SK-N-SH (cell line): Measurements from ENCODE around the gene KCNAB3. TPM values are rescaled to one million over a fixed set of nuclear protein-coding genes. Genes with fewer than 3 reads are reported as not detected.

Experiments used
- CTCF ChIA-PET: fragments of 300-600, 350-600 bp; formaldehyde crosslinking; extraction: SDS; loops from one replicate; lab custom pipeline; 2021; lab: Yijun Ruan, JAX
- POLR2A ChIA-PET: fragments of 350-600 bp; sonication (Branson Sonifier 250); formaldehyde crosslinking; extraction: SDS; loops from one replicate; lab custom pipeline; 2020; ENCODE audit warnings: antibody characterized with exemption, inconsistent platforms; lab: Yijun Ruan, JAX
- DNase-seq: peaks from one replicate; pipeline ENCODE4 v3.0.0; 2012
- H2AFZ ChIP-seq: fragments of 200-600 bp; sonication (generic); 2 replicates; pipeline ENCODE4 v1.8.1; 2016; ENCODE audit warnings: antibody characterized with exemption, mild to moderate bottlenecking, low read depth
- H3F3A ChIP-seq: fragments of 200-600 bp; sonication (generic); replicated peaks from 2 replicates; pipeline ENCODE3; 2016; ENCODE audit warnings: antibody characterized with exemption, mild to moderate bottlenecking; ENCODE audit not compliant: insufficient read depth
- H3K27ac ChIP-seq, 2 experiments: fragments of 200-500 bp in 1 of 2; fragments of 200-600 bp in 1 of 2; sonication (Bioruptor generic) in 1 of 2; sonication (generic), shearing (Covaris generic) in 1 of 2; 2 replicates each; pipeline versions ENCODE4 v1.5.1 to v1.6.1; 2014 to 2016; ENCODE audit warnings: low read depth in 2 of 2, inconsistent platforms in 1 of 2, low read length in 1 of 2, mild to moderate bottlenecking in 1 of 2, mixed read lengths in 1 of 2
- H3K27me3 ChIP-seq: fragments of 200-600 bp; sonication (generic), shearing (Covaris generic); 2 replicates; pipeline ENCODE4 v1.6.1; 2016; ENCODE audit warnings: mixed run types; ENCODE audit not compliant: insufficient read depth
- H3K36me3 ChIP-seq, 2 experiments: fragments of 200-500 bp in 1 of 2; fragments of 200-600 bp in 1 of 2; sonication (Bioruptor generic) in 1 of 2; sonication (generic) in 1 of 2; replicated peaks in 1 of 2; 2 replicates each; pipeline versions ENCODE3 to v1.5.1; 2014 to 2016; ENCODE audit warnings: low read length in 1 of 2, mild to moderate bottlenecking in 1 of 2; ENCODE audit not compliant: insufficient read depth in 2 of 2, control insufficient read depth in 1 of 2
- H3K4me1 ChIP-seq, 2 experiments: fragments of 200-500 bp in 1 of 2; fragments of 200-600 bp in 1 of 2; sonication (Bioruptor generic) in 1 of 2; sonication (generic), shearing (Covaris generic) in 1 of 2; 2 replicates each; pipeline versions ENCODE4 v1.5.1 to v1.6.1; 2014 to 2016; ENCODE audit warnings: low read depth in 1 of 2, low read length in 1 of 2, mixed run types in 1 of 2; ENCODE audit not compliant: insufficient read depth in 2 of 2, control insufficient read depth in 1 of 2
- H3K4me2 ChIP-seq: fragments of 200-600 bp; sonication (generic), shearing (Covaris generic); 2 replicates; pipeline ENCODE4 v1.6.1; 2017; ENCODE audit warnings: mixed run types
- H3K4me3 ChIP-seq, 2 experiments: fragments of 200-500 bp in 1 of 2; fragments of 200-600 bp in 1 of 2; sonication (Bioruptor generic) in 1 of 2; sonication (generic), shearing (Covaris generic) in 1 of 2; 2 replicates each; pipeline versions ENCODE4 v1.5.1 to v1.8.1; 2014 to 2016; ENCODE audit warnings: low read depth in 2 of 2, inconsistent platforms in 1 of 2, low read length in 1 of 2, mild to moderate bottlenecking in 1 of 2, mixed read lengths in 1 of 2, moderate library complexity in 1 of 2
- H3K79me2 ChIP-seq: fragments of 200-600 bp; sonication (generic); 2 replicates; pipeline ENCODE4 v1.8.1; 2017; ENCODE audit warnings: mild to moderate bottlenecking; ENCODE audit not compliant: insufficient read depth
- H3K9ac ChIP-seq: fragments of 200-600 bp; sonication (generic); 2 replicates; pipeline ENCODE4 v1.6.1; 2017; ENCODE audit warnings: mixed run types
- H3K9me2 ChIP-seq: fragments of 200-600 bp; sonication (generic); 2 replicates; pipeline ENCODE4 v1.6.1; 2017; ENCODE audit warnings: mixed run types
- H3K9me3 ChIP-seq: fragments of 200-600 bp; sonication (generic); 2 replicates; pipeline ENCODE4 v1.6.1; 2017; ENCODE audit warnings: mixed run types, mild to moderate bottlenecking, moderate library complexity
- H4K20me1 ChIP-seq: fragments of 200-600 bp; sonication (generic); 2 replicates; pipeline ENCODE4 v1.6.1; 2017; ENCODE audit warnings: mild to moderate bottlenecking, mixed run types; ENCODE audit not compliant: insufficient read depth
- CTCF ChIP-seq: fragments of 200-600 bp; sonication (generic); IDR thresholded peaks from 2 replicates; pipeline ENCODE4 v1.6.1; 2017; ENCODE audit warnings: antibody characterized with exemption, mild to moderate bottlenecking, moderate library complexity
- ELF1 ChIP-seq: IDR thresholded peaks from 2 replicates; pipeline ENCODE4 v1.4.0; 2012
- EP300 ChIP-seq, 2 experiments: IDR thresholded peaks; 2 replicates each; pipeline versions ENCODE4 v1.4.0 to v1.6.1; 2012; ENCODE audit warnings: borderline replicate concordance in 1 of 2, low read depth in 1 of 2, low read length in 1 of 2
- EZH2phosphoT487 ChIP-seq: fragments of 200-600 bp; sonication (generic); IDR thresholded peaks from 2 replicates; pipeline ENCODE4 v1.6.1; 2017; ENCODE audit warnings: low read depth, mixed run types, mild to moderate bottlenecking, antibody characterized with exemption, moderate library complexity, borderline replicate concordance
- FOXJ3 ChIP-seq: sonication (generic); formaldehyde crosslinking; IDR thresholded peaks from 2 replicates; pipeline ENCODE4 v1.5.1; 2020; ENCODE audit warnings: mild to moderate bottlenecking, missing genetic modification reagents
- FOXM1 ChIP-seq: IDR thresholded peaks from 2 replicates; pipeline ENCODE4 v1.4.0; 2012; ENCODE audit warnings: low read depth, mild to moderate bottlenecking
- GABPA ChIP-seq: IDR thresholded peaks from 2 replicates; pipeline ENCODE4 v1.4.0; 2012; ENCODE audit warnings: low read depth, mild to moderate bottlenecking
- GATA2 ChIP-seq: sonication (generic); formaldehyde crosslinking; IDR thresholded peaks from 2 replicates; pipeline ENCODE4 v1.5.0; 2020; ENCODE audit warnings: mild to moderate bottlenecking, missing genetic modification reagents
- IRF3 ChIP-seq: fragments of 150-350 bp; IDR thresholded peaks from 2 replicates; pipeline ENCODE4 v1.6.1; 2016; ENCODE audit warnings: mild to moderate bottlenecking, low read depth, low read length
- MAX ChIP-seq: IDR thresholded peaks from 2 replicates; pipeline ENCODE4 v1.4.0; 2012; ENCODE audit warnings: low read depth
- MEF2A ChIP-seq: IDR thresholded peaks from 2 replicates; pipeline ENCODE4 v1.4.0; 2012; ENCODE audit warnings: low read depth, borderline replicate concordance
- MXI1 ChIP-seq: IDR thresholded peaks from 2 replicates; pipeline ENCODE4 v1.6.1; 2012; ENCODE audit warnings: mild to moderate bottlenecking, low read depth, low read length, improper control_type of control experiment
- NRF1 ChIP-seq: IDR thresholded peaks from 2 replicates; pipeline ENCODE4 v1.6.1; 2012; ENCODE audit warnings: low read depth, mild to moderate bottlenecking, low read length
- PBX3 ChIP-seq: IDR thresholded peaks from 2 replicates; pipeline ENCODE4; 2012
- POLR2AphosphoS5 ChIP-seq: IDR thresholded peaks from 2 replicates; pipeline ENCODE4 v1.6.1; 2012; ENCODE audit warnings: low read depth, low read length
- RAD21 ChIP-seq: IDR thresholded peaks from 2 replicates; pipeline ENCODE4 v1.6.1; 2012; ENCODE audit warnings: mild to moderate bottlenecking, low read length
- REST ChIP-seq: IDR thresholded peaks from 2 replicates; pipeline ENCODE4 v1.6.1; 2012; ENCODE audit warnings: mild to moderate bottlenecking, low read depth, low read length, moderate library complexity
- RXRA ChIP-seq: IDR thresholded peaks from 2 replicates; pipeline ENCODE4 v1.4.0; 2012; ENCODE audit warnings: low read depth, mild to moderate bottlenecking, borderline replicate concordance
- SIN3A ChIP-seq: IDR thresholded peaks from 2 replicates; pipeline ENCODE4 v1.6.1; 2012; ENCODE audit warnings: low read depth, mild to moderate bottlenecking, low read length, moderate library complexity, borderline replicate concordance
- SMC3 ChIP-seq: IDR thresholded peaks from 2 replicates; pipeline ENCODE4 v1.6.1; 2012; ENCODE audit warnings: low read depth, low read length, improper control_type of control experiment
- TCF12 ChIP-seq: IDR thresholded peaks from 2 replicates; pipeline ENCODE4 v1.4.0; 2012
- TEAD4 ChIP-seq: IDR thresholded peaks from 2 replicates; pipeline ENCODE4 v1.4.0; 2012; ENCODE audit warnings: mild to moderate bottlenecking, borderline replicate concordance; ENCODE audit not compliant: insufficient read depth
- YY1 ChIP-seq: IDR thresholded peaks from 2 replicates; pipeline ENCODE4 v1.4.0; 2012; ENCODE audit warnings: low read depth, mild to moderate bottlenecking
- WGBS: methylation state at CpG from one replicate; pipeline ENCODE4 v1.1.6; 2017; ENCODE audit warnings: low lambda C conversion rate; 5-methylcytosine and 5-hydroxymethylcytosine counted together
- polyA plus RNA-seq, 3 experiments: library from polyadenylated mRNA; depleted of rRNA; stranded (reverse); fragments of >200 nt; gene quantifications; 2 replicates each; pipeline ENCODE4 v1.2.3, GENCODE V29; 2012
- TF ChIP-seq, protein P1 (sequence below): fragments of 150-350 bp; IDR thresholded peaks from 2 replicates; pipeline ENCODE4 v1.6.1; 2017; ENCODE audit warnings: antibody characterized with exemption, low read length, low read depth, borderline replicate concordance

Gene KCNAB3
- polyA plus RNA-seq, 1 of the 3 experiments (the other 2 are of a cell fraction) = 4.4 TPM

GRCh38 chr17:7931709-7932482 is 2.2 kb upstream of the KCNAB3 start, which contains the start of the genes CNTROB and TRAPPC1:
Gene CNTROB, plus strand, starts transcription at chr17:7932206. Its CDS starts 874 bp downstream, at chr17:7933080.
Gene TRAPPC1, minus strand, starts transcription at chr17:7931946. Its CDS starts 117 bp downstream, at chr17:7931829.
- peaks cover 58% of the 10 kb centered on the region for H3K79me2 ChIP-seq
- H3K36me3 ChIP-seq = peaks cover 19 to 22% of the 10 kb centered on the region in 2 experiments
- 0 out of 2 replicates have a peak, but pooled peaks cover 9% of the 10 kb centered on the region for H4K20me1 ChIP-seq
- H3F3A ChIP-seq = no peaks in the 10 kb centered on the region
- H3K4me2 ChIP-seq = peak within 1 kb of the TSS; percentile 96
- H3K4me1 ChIP-seq = peaks cover 21 to 38% of the 10 kb centered on the region in 2 experiments; a peak in 3 of 4 replicates
- H3K9me2 ChIP-seq = no peaks in the 10 kb centered on the region
- peak within 1 kb of the TSS; percentile 99 to 100 for H3K4me3 ChIP-seq
- peak; percentile 98 for DNase-seq
- WGBS = under 1% methylated on average over 42 of the region's 55 CpGs
- POLR2A ChIA-PET = interaction anchor here (0.8 to 2.7 kb wide), 4 partner anchors 12 to 59 kb away, joined by 3 to 11 read pairs (median 6); partner anchors contain the start of gene RNF227
- peak within 1 kb of the TSS; percentile 75 to 87 for H3K27ac ChIP-seq
- CTCF ChIA-PET = interaction anchor here (1.0 to 8.2 kb wide), 15 partner anchors 13 to 188 kb away, joined by 3 to 61 read pairs (median 6); partner anchors contain the start of gene RNF227
- H3K9ac ChIP-seq = peak within 1 kb of the TSS; percentile 82
- no peaks in the 10 kb centered on the region for H3K9me3 ChIP-seq
- no peaks in the 10 kb centered on the region for H3K27me3 ChIP-seq
- H2AFZ ChIP-seq = peak within 1 kb of the TSS; percentile 95
- TF ChIP-seq FOXJ3 (CRISPR knock-in tag) = no peak
- TF ChIP-seq RAD21 = no peak
- peak; percentile 20; the same call in 1 of the 2 replicates for TF ChIP-seq MAX
- TF ChIP-seq YY1 = no peak
- no peak for TF ChIP-seq IRF3
- no peak for TF ChIP-seq REST
- TF ChIP-seq FOXM1 = no peak
- peak; percentile 94 for TF ChIP-seq PBX3
- TF ChIP-seq SIN3A = peak; percentile 57; the same call in 1 of the 2 replicates
- no peak for TF ChIP-seq EZH2phosphoT487
- TF ChIP-seq RXRA = no peak
- TF ChIP-seq GABPA = peak; percentile 90
- peak; percentile 96 for TF ChIP-seq NRF1
- TF ChIP-seq TCF12 = no peak
- TF ChIP-seq SMC3 = no peak
- TF ChIP-seq, protein P1, sequence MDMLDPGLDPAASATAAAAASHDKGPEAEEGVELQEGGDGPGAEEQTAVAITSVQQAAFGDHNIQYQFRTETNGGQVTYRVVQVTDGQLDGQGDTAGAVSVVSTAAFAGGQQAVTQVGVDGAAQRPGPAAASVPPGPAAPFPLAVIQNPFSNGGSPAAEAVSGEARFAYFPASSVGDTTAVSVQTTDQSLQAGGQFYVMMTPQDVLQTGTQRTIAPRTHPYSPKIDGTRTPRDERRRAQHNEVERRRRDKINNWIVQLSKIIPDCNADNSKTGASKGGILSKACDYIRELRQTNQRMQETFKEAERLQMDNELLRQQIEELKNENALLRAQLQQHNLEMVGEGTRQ = no peak
- TF ChIP-seq MXI1 = peak; percentile 78; the same call in 1 of the 2 replicates
- no peak for TF ChIP-seq CTCF
- TF ChIP-seq POLR2AphosphoS5 = peak; percentile 65
- no peak for TF ChIP-seq EP300 (IDR thresholded peaks at IDR 0.05; ENCODE audit: borderline replicate concordance in 1 of 2, low read depth in 1 of 2, low read length in 1 of 2)
- peak; percentile 69; the same call in 1 of the 2 replicates for TF ChIP-seq ELF1
- no peak for TF ChIP-seq MEF2A
- no peak for TF ChIP-seq TEAD4
- no peak for TF ChIP-seq GATA2 (CRISPR knock-in tag)
